GM12878 (cell line): ENCODE results near the gene PNPLA8. TPM values are rescaled to one million over a fixed set of nuclear protein-coding genes. Genes with fewer than 3 reads are reported as not detected.

Source experiments
- ASH2L ChIP-seq: fragments of 300-600, 200-600 bp; sonication (generic); IDR thresholded peaks from 2 replicates; pipeline ENCODE4 v1.6.1; 2017; ENCODE audit warnings: low read depth, mild to moderate bottlenecking, borderline replicate concordance
- BHLHE40 ChIP-seq, 2 experiments: fragments of 450-650 bp in 1 of 2; IDR thresholded peaks; 2 replicates each; pipeline ENCODE4 v1.6.1; 2011 to 2017; ENCODE audit warnings: low read depth in 2 of 2, borderline replicate concordance in 1 of 2, improper control_type of control experiment in 1 of 2, low read length in 1 of 2, mild to moderate bottlenecking in 1 of 2
- BRCA1 ChIP-seq: IDR thresholded peaks from 2 replicates; pipeline ENCODE4 v1.6.1; 2011; ENCODE audit warnings: low read depth, low read length, improper control_type of control experiment
- EP300 ChIP-seq, 2 experiments: fragments of 150-350 bp in 1 of 2; IDR thresholded peaks; 2 replicates each; pipeline ENCODE4 v1.6.1; 2011 to 2012; ENCODE audit warnings: low read depth in 2 of 2, low read length in 2 of 2, borderline replicate concordance in 1 of 2, improper control_type of control experiment in 1 of 2, inconsistent platforms in 1 of 2; ENCODE audit not compliant: control insufficient read depth in 1 of 2
- NR2C1 ChIP-seq: fragments of 450-650 bp; IDR thresholded peaks from 2 replicates; pipeline ENCODE4 v1.6.1; 2017; ENCODE audit warnings: antibody characterized with exemption, mild to moderate bottlenecking, moderate library complexity
- NR2F1 ChIP-seq: fragments of 450-650 bp; conservative IDR thresholded peaks from 2 replicates; pipeline ENCODE4 v1.6.1; 2017; ENCODE audit warnings: mild to moderate bottlenecking
- POLR2A ChIP-seq: IDR thresholded peaks from 2 replicates; pipeline ENCODE4 v1.6.1; 2011; ENCODE audit warnings: low read depth, mild to moderate bottlenecking, low read length
- RAD51 ChIP-seq: fragments of 450-650 bp; IDR thresholded peaks from 2 replicates; pipeline ENCODE4 v1.6.1; 2016; ENCODE audit warnings: moderate library complexity, mild to moderate bottlenecking, inconsistent platforms
- RCOR1 ChIP-seq: conservative IDR thresholded peaks from 2 replicates; pipeline ENCODE4 v1.6.1; 2012; ENCODE audit warnings: low read depth, low read length, improper control_type of control experiment
- SIN3A ChIP-seq: IDR thresholded peaks from 2 replicates; pipeline ENCODE4 v1.6.1; 2012; ENCODE audit warnings: low read depth, low read length, improper control_type of control experiment
- SIX5 ChIP-seq: IDR thresholded peaks from 2 replicates; pipeline ENCODE4 v1.6.1; 2011; ENCODE audit warnings: mild to moderate bottlenecking, low read depth, low read length, moderate library complexity; ENCODE audit not compliant: severe bottlenecking
- SMAD5 ChIP-seq: IDR thresholded peaks from 2 replicates; pipeline ENCODE4 v1.6.1; 2016; ENCODE audit warnings: antibody characterized with exemption, low read depth
- SREBF1 ChIP-seq: IDR thresholded peaks from 2 replicates; pipeline ENCODE4 v1.6.1; 2012; ENCODE audit warnings: mild to moderate bottlenecking, low read length
- SRF ChIP-seq, 2 experiments: IDR thresholded peaks; 2 replicates each; pipeline ENCODE4 v1.6.1; 2011; ENCODE audit warnings: low read depth in 2 of 2, low read length in 2 of 2, mild to moderate bottlenecking in 1 of 2, moderate library complexity in 1 of 2
- ZNF217 ChIP-seq: fragments of 450-650 bp; IDR thresholded peaks from 2 replicates; pipeline ENCODE4 v1.6.1; 2017; ENCODE audit warnings: antibody characterized with exemption, mild to moderate bottlenecking
- ZNF24 ChIP-seq: fragments of 450-650 bp; IDR thresholded peaks from 2 replicates; pipeline ENCODE4 v1.6.1; 2017; ENCODE audit warnings: antibody characterized with exemption, mild to moderate bottlenecking
- polyA plus RNA-seq, 11 experiments: library from polyadenylated mRNA; depleted of rRNA in 4 of 11; unstranded in 6 of 11; stranded (reverse) in 5 of 11; fragments of >200 nt; fragmentation: Nextera tagmentation in 4 of 11; fragmentation: Illumina TruSeq in 1 of 11; extraction: Ambion mirVana in 4 of 11; extraction: Trizol in 1 of 11; gene quantifications; 1 replicate in 1 of 11; 2 replicates in 10 of 11; pipeline versions ENCODE4 v1.2.1 to v1.2.3, GENCODE V29; 2011 to 2016; ENCODE audit warnings: inconsistent platforms in 2 of 11, missing spikeins in 2 of 11, low read depth in 1 of 11
- total RNA-seq, 4 experiments: library from RNA; depleted of rRNA in 3 of 4; stranded (reverse); fragments of >200 nt in 3 of 4; fragmentation: Illumina TruSeq in 1 of 4; extraction: Trizol in 1 of 4; gene quantifications; 2 replicates each; pipeline versions ENCODE4 v1.2.1 to v1.2.3, GENCODE V29; 2013 to 2021
- TF ChIP-seq, protein P1 (sequence below): IDR thresholded peaks from 2 replicates; pipeline ENCODE4 v1.6.1; 2012; ENCODE audit warnings: low read length, inconsistent platforms
- TF ChIP-seq, protein P2 (sequence below): IDR thresholded peaks from 2 replicates; pipeline ENCODE4 v1.6.1; 2011; ENCODE audit warnings: borderline replicate concordance, low read depth, mild to moderate bottlenecking, moderate library complexity, mixed read lengths, low read length; ENCODE audit not compliant: insufficient read depth; ENCODE audit errors: extremely low read length
- TF ChIP-seq, protein P3 (sequence below): fragments of 450-650 bp; IDR thresholded peaks from 2 replicates; pipeline ENCODE4 v1.6.1; 2017; ENCODE audit warnings: mild to moderate bottlenecking, low read depth, inconsistent platforms; ENCODE audit not compliant: poor library complexity, severe bottlenecking
- TF ChIP-seq, protein P4 (sequence below): fragments of 450-650 bp; IDR thresholded peaks from 2 replicates; pipeline ENCODE4 v1.6.1; 2017; ENCODE audit warnings: borderline replicate concordance

Gene PNPLA8
- total and polyA plus RNA-seq, 10 of the 15 experiments (the other 5 are each of a cell fraction or from before 2014, with no cell fraction given), result 8.0 to 16.3 (median 12.2) TPM

DNA sequence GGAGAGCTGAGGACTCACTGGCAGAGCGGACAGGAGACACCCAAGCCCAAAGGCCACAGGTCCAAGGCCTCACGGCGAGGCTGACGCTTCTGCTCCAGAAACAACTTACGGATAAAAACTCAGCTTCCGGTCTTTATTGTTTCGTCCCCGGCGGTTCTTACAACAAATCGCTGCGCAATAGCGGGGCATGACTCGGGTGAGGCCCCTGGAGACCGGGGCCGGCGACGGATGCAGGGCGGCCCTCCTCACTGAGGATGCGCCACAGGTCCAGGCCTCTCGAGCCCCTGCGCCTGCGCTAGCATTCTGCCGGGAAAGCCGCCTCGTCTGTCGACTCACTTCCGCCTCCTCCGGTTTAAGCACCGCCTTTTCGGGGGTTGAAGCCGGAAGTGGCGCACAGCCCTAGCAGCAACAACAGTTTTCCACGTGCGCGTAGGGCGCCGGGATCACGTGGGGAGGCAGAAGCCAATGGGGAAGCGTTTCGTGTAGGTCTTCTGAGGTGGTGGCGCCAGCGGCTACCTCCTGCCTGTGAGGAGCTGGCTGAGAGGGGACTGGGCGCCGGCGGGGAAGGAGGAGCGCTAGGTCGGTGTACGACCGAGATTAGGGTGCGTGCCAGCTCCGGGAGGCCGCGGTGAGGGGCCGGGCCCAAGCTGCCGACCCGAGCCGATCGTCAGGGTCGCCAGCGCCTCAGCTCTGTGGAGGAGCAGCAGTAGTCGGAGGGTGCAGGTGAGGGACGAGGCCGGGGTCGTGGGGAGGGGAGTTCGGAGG is 43.6 kb upstream of the PNPLA8 start, which contains the start of the genes DNAJB9 and THAP5 (continued):
- TF ChIP-seq BHLHE40 (IDR thresholded peaks at IDR 0.05; ENCODE audit: borderline replicate concordance in 1 of 2, low read depth in 2 of 2, low read length in 1 of 2), result peak; percentile 91 to 95
- TF ChIP-seq, protein P1, sequence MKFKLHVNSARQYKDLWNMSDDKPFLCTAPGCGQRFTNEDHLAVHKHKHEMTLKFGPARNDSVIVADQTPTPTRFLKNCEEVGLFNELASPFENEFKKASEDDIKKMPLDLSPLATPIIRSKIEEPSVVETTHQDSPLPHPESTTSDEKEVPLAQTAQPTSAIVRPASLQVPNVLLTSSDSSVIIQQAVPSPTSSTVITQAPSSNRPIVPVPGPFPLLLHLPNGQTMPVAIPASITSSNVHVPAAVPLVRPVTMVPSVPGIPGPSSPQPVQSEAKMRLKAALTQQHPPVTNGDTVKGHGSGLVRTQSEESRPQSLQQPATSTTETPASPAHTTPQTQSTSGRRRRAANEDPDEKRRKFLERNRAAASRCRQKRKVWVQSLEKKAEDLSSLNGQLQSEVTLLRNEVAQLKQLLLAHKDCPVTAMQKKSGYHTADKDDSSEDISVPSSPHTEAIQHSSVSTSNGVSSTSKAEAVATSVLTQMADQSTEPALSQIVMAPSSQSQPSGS, result no peak
- no peak for TF ChIP-seq BRCA1
- TF ChIP-seq, protein P2, sequence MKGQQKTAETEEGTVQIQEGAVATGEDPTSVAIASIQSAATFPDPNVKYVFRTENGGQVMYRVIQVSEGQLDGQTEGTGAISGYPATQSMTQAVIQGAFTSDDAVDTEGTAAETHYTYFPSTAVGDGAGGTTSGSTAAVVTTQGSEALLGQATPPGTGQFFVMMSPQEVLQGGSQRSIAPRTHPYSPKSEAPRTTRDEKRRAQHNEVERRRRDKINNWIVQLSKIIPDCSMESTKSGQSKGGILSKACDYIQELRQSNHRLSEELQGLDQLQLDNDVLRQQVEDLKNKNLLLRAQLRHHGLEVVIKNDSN, result peak; percentile 99
- peak; percentile 46; the same call in 1 of the 2 replicates for TF ChIP-seq SMAD5
- TF ChIP-seq, protein P3, sequence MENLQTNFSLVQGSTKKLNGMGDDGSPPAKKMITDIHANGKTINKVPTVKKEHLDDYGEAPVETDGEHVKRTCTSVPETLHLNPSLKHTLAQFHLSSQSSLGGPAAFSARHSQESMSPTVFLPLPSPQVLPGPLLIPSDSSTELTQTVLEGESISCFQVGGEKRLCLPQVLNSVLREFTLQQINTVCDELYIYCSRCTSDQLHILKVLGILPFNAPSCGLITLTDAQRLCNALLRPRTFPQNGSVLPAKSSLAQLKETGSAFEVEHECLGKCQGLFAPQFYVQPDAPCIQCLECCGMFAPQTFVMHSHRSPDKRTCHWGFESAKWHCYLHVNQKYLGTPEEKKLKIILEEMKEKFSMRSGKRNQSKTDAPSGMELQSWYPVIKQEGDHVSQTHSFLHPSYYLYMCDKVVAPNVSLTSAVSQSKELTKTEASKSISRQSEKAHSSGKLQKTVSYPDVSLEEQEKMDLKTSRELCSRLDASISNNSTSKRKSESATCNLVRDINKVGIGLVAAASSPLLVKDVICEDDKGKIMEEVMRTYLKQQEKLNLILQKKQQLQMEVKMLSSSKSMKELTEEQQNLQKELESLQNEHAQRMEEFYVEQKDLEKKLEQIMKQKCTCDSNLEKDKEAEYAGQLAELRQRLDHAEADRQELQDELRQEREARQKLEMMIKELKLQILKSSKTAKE, result peak; percentile 3
- TF ChIP-seq RAD51, result peak; percentile 99
- TF ChIP-seq ASH2L, result no peak
- peak; percentile 66 to 68; a peak in 3 of 4 replicates for TF ChIP-seq SRF (IDR thresholded peaks at IDR 0.05; ENCODE audit: low read depth in 2 of 2, low read length in 2 of 2)
- no peak for TF ChIP-seq ZNF217
- no peak for TF ChIP-seq SREBF1
- TF ChIP-seq RCOR1, result 0 out of 2 replicates have a peak, but pooled peaks have one; percentile 29
- TF ChIP-seq, protein P4, sequence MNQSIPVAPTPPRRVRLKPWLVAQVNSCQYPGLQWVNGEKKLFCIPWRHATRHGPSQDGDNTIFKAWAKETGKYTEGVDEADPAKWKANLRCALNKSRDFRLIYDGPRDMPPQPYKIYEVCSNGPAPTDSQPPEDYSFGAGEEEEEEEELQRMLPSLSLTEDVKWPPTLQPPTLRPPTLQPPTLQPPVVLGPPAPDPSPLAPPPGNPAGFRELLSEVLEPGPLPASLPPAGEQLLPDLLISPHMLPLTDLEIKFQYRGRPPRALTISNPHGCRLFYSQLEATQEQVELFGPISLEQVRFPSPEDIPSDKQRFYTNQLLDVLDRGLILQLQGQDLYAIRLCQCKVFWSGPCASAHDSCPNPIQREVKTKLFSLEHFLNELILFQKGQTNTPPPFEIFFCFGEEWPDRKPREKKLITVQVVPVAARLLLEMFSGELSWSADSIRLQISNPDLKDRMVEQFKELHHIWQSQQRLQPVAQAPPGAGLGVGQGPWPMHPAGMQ, result no peak
- TF ChIP-seq NR2F1, result peak; percentile 69
- 0 out of 4 replicates have a peak, but pooled peaks of 1 of the 2 experiments have one; percentile 21 for TF ChIP-seq EP300 (IDR thresholded peaks at IDR 0.05; ENCODE audit: borderline replicate concordance in 1 of 2, control insufficient read depth in 1 of 2, low read depth in 2 of 2, low read length in 2 of 2)
- TF ChIP-seq SIX5, result no peak
- peak; percentile 88; the same call in 1 of the 2 replicates for TF ChIP-seq SIN3A
- TF ChIP-seq POLR2A, result peak; percentile 99
- no peak for TF ChIP-seq NR2C1
- no peak for TF ChIP-seq ZNF24
